HCT116 (cell line): ENCODE data around the gene SUFU. TPM values are rescaled to one million over a fixed set of nuclear protein-coding genes. Genes with fewer than 3 reads are reported as not detected.
A peak's percentile ranks its signal among the peaks of the same experiment; 100 is the strongest.

ENCODE experiments used
- ATAC-seq: fragments of 200-7000 bp; cut with Tn5 transposase; 2 replicates; pipeline ENCODE4 v1.9.1; 2020; ENCODE audit warnings: mild to moderate bottlenecking, moderate library complexity
- BruUV-seq: library from RNA; stranded (reverse); fragments of 400-500 nt; replicated peaks from 2 replicates; lab custom pipeline; 2021; lab: Mats Ljungman, UMichigan
- CTCF ChIA-PET: fragments of 300-600 bp; sonication (Branson Sonifier 250); formaldehyde crosslinking; loops from one replicate; lab custom pipeline; 2021; ENCODE audit warnings: antibody characterized with exemption; lab: Charles Lee
- POLR2A ChIA-PET: fragments of 300-600, 350-600 bp; sonication (Branson Sonifier 250); formaldehyde crosslinking; loops from one replicate; lab custom pipeline; 2021; ENCODE audit warnings: antibody characterized with exemption; lab: Charles Lee
- RAD21 ChIA-PET, 2 experiments: fragments of 300-600 bp; sonication (Branson Sonifier 250); formaldehyde crosslinking; loops; one replicate each; lab custom pipeline; 2023; ENCODE audit warnings: low total read pairs in 2 of 2; ENCODE audit not compliant: uncharacterized antibody in 2 of 2, unreplicated experiment in 2 of 2, low non-redundant PET in 1 of 2; lab: Charles Lee
- DNase-seq: peaks from one replicate; pipeline ENCODE4 v3.0.0-alpha.2; 2010; ENCODE audit warnings: low read depth, low spot score
- H2AFZ ChIP-seq: fragments of 200-600 bp; shearing (Covaris generic), sonication (generic); 2 replicates; pipeline ENCODE4 v1.6.1; 2017; ENCODE audit warnings: low read depth, mixed run types, mixed read lengths, antibody characterized with exemption, low read length; ENCODE audit not compliant: poor library complexity, severe bottlenecking
- H3K27ac ChIP-seq: 2 replicates; pipeline ENCODE4 v1.5.1; 2012; ENCODE audit warnings: low read depth, low read length
- H3K27me3 ChIP-seq: fragments of 200-600 bp; sonication (generic); 2 replicates; pipeline ENCODE4 v1.6.1; 2016; ENCODE audit warnings: mixed run types, low read length, mixed read lengths; ENCODE audit not compliant: insufficient read depth
- H3K36me3 ChIP-seq, 2 experiments: fragments of 200-500 bp in 1 of 2; fragments of 200-600 bp in 1 of 2; sonication (Bioruptor generic) in 1 of 2; sonication (generic) in 1 of 2; 2 replicates each; pipeline versions ENCODE4 v1.5.1 to v1.6.1; 2014 to 2016; ENCODE audit warnings: low read length in 2 of 2, inconsistent platforms in 1 of 2, mixed read lengths in 1 of 2, mixed run types in 1 of 2; ENCODE audit not compliant: insufficient read depth in 2 of 2, control insufficient read depth in 1 of 2
- H3K4me1 ChIP-seq, 2 experiments: fragments of 200-600 bp in 1 of 2; sonication (generic) in 1 of 2; 2 replicates each; pipeline versions ENCODE4 v1.5.1 to v1.6.1; 2012 to 2017; ENCODE audit warnings: low read length in 2 of 2, inconsistent platforms in 1 of 2, mild to moderate bottlenecking in 1 of 2, mixed read lengths in 1 of 2, mixed run types in 1 of 2, moderate library complexity in 1 of 2; ENCODE audit not compliant: insufficient read depth in 2 of 2, control insufficient read depth in 1 of 2
- H3K4me2 ChIP-seq: fragments of 200-600 bp; sonication (generic); 2 replicates; pipeline ENCODE4 v1.6.1; 2017; ENCODE audit warnings: mixed run types, low read length, mixed read lengths
- H3K4me3 ChIP-seq, 2 experiments: fragments of 200-600 bp in 1 of 2; sonication (generic) in 1 of 2; replicated peaks in 1 of 2; 2 replicates each; pipeline ENCODE4 v1.5.1; 2011 to 2016; ENCODE audit warnings: low read length in 2 of 2, control low read depth in 1 of 2, low read depth in 1 of 2, mild to moderate bottlenecking in 1 of 2, mixed read lengths in 1 of 2, mixed run types in 1 of 2
- H3K79me2 ChIP-seq: fragments of 200-600 bp; sonication (generic); 2 replicates; pipeline ENCODE4 v1.6.1; 2017; ENCODE audit warnings: mild to moderate bottlenecking, mixed run types, low read length, moderate library complexity, mixed read lengths; ENCODE audit not compliant: insufficient read depth
- H3K9ac ChIP-seq: fragments of 200-600 bp; sonication (generic); 2 replicates; pipeline ENCODE4 v1.6.1; 2016; ENCODE audit warnings: low read length, mixed read lengths
- H3K9me2 ChIP-seq: fragments of 200-600 bp; sonication (generic), shearing (Covaris generic); 2 replicates; pipeline ENCODE4 v1.6.1; 2017; ENCODE audit warnings: mixed run types, mild to moderate bottlenecking, moderate library complexity; ENCODE audit not compliant: insufficient read depth
- H3K9me3 ChIP-seq, 2 experiments: fragments of 200-500 bp in 1 of 2; fragments of 200-600 bp in 1 of 2; sonication (Bioruptor generic) in 1 of 2; sonication (generic) in 1 of 2; 2 replicates each; pipeline ENCODE4 v1.6.1; 2014 to 2017; ENCODE audit warnings: low read length in 2 of 2, mixed read lengths in 2 of 2, inconsistent platforms in 1 of 2, low read depth in 1 of 2, mild to moderate bottlenecking in 1 of 2, mixed run types in 1 of 2, moderate library complexity in 1 of 2; ENCODE audit not compliant: control insufficient read depth in 1 of 2, insufficient read depth in 1 of 2
- H4K20me1 ChIP-seq: fragments of 200-600 bp; sonication (generic), shearing (Covaris generic); 2 replicates; pipeline ENCODE4 v1.6.1; 2017; ENCODE audit warnings: mixed run types, mild to moderate bottlenecking, moderate library complexity; ENCODE audit not compliant: insufficient read depth
- EGR1 ChIP-seq: IDR thresholded peaks from 2 replicates; pipeline ENCODE4 v1.6.1; 2012; ENCODE audit warnings: low read depth
- EZH2 ChIP-seq: fragments of 200-600 bp; sonication (generic); IDR thresholded peaks from 2 replicates; pipeline ENCODE4 v1.6.1; 2017; ENCODE audit warnings: antibody characterized with exemption, mixed run types
- EZH2phosphoT487 ChIP-seq: fragments of 200-600 bp; IDR thresholded peaks from 2 replicates; pipeline ENCODE4 v1.6.1; 2018; ENCODE audit warnings: antibody characterized with exemption, borderline replicate concordance
- MAX ChIP-seq: IDR thresholded peaks from 2 replicates; pipeline ENCODE4 v1.6.1; 2012
- POLR2A ChIP-seq: IDR thresholded peaks from 2 replicates; pipeline ENCODE4 v1.7.0; 2011; ENCODE audit warnings: borderline replicate concordance; ENCODE audit not compliant: insufficient read depth, insufficient read length; ENCODE audit errors: extremely low read depth
- POLR2AphosphoS5 ChIP-seq: IDR thresholded peaks from 2 replicates; pipeline ENCODE4 v1.6.1; 2011; ENCODE audit warnings: mild to moderate bottlenecking, low read depth, low read length, moderate library complexity
- RAD21 ChIP-seq: IDR thresholded peaks from 2 replicates; pipeline ENCODE4 v1.6.1; 2012; ENCODE audit warnings: low read depth, mild to moderate bottlenecking
- REST ChIP-seq: IDR thresholded peaks from 2 replicates; pipeline ENCODE4 v1.6.1; 2012; ENCODE audit warnings: low read depth
- TCF7L2 ChIP-seq: IDR thresholded peaks from 2 replicates; pipeline ENCODE4 v1.7.0; 2011; ENCODE audit warnings: borderline replicate concordance, inconsistent platforms; ENCODE audit not compliant: insufficient read depth, insufficient read length; ENCODE audit errors: extremely low read depth
- YY1 ChIP-seq: IDR thresholded peaks from 2 replicates; pipeline ENCODE4 v1.6.1; 2011; ENCODE audit warnings: low read length, low read depth, moderate library complexity, mild to moderate bottlenecking; ENCODE audit not compliant: insufficient replicate concordance; ENCODE audit errors: extremely low read depth
- ZFX ChIP-seq: fragments of 450-650 bp; IDR thresholded peaks from 2 replicates; pipeline ENCODE4 v1.6.1; 2017
- intact Hi-C: fragments of 100-400 bp; cut with micrococcal nuclease; formaldehyde crosslinking; loops from 2 replicates; pipeline ENCODE4 v1.10.0; 2022
- total RNA-seq: library from RNA; stranded (reverse); gene quantifications from one replicate; pipeline ENCODE4 v1.2.1, GENCODE V29; 2021; ENCODE audit not compliant: unreplicated experiment

SUFU gene
- total RNA-seq, 1 experiment from 2014 or later: 18.8 TPM

- DNase-seq (peak; percentile 29), ATAC-seq (no peak)
- Histone ChIP-seq H3K9me3 (no peaks in the 10 kb centered on the region), H3K4me2 (peak overlapping the region; percentile 95), H4K20me1 (no peaks in the 10 kb centered on the region; the same call in 1 of the 2 replicates), H3K4me3 (peak overlapping the region; percentile 79 to 97), H3K4me1 (peaks cover 17 to 42% of the 10 kb centered on the region in 2 experiments), H3K9me2 (no peaks in the 10 kb centered on the region), H3K27me3 (no peaks in the 10 kb centered on the region), H3K27ac (peak overlapping the region; percentile 86), H3K9ac (peak overlapping the region; percentile 67), H3K36me3 (peaks cover 2 to 6% of the 10 kb centered on the region in 2 experiments; a peak in 1 of 4 replicates), H3K79me2 (peaks cover 36% of the 10 kb centered on the region), H2AFZ (no peak overlapping the region)
- CTCF ChIA-PET: interaction anchor here (1.0 to 1.8 kb wide), 3 partner anchors 10 to 46 kb away, joined by 3 to 4 read pairs (median 4); no protein-coding TSS in a partner anchor
- TSS peak; percentile 32 for BruUV-seq
- intact Hi-C loops: loop anchor here (2.0 to 5.0 kb wide), 2 partner anchors 38 to 1581 kb away; partner anchors contain the start of gene KAZALD1
- TF ChIP-seq EZH2phosphoT487 (no peak), YY1 (peak; percentile 82)
- POLR2A ChIA-PET: interaction anchor here (0.7 to 1.1 kb wide), 3 partner anchors 16 to 769 kb away, joined by 3 to 7 read pairs (median 3); no protein-coding TSS in a partner anchor
- RAD21 ChIA-PET: no interaction called here
Measured at GRCh38 chr10:102642736-102643335, 139.1 kb downstream of the SUFU start.

GRCh38 chr10:102643336-102644065 lies 139.7 kb downstream of the SUFU start:
- Histone ChIP-seq H3K27me3 (no peaks in the 10 kb centered on the region), H3K4me3 (peak overlapping the region; percentile 79 to 97), H3K4me2 (peak overlapping the region; percentile 95), H3K9me2 (no peaks in the 10 kb centered on the region), H3K9ac (peak overlapping the region; percentile 67), H3K36me3 (peaks cover 2 to 11% of the 10 kb centered on the region in 2 experiments; a peak in 1 of 4 replicates), H3K4me1 (peaks cover 17 to 43% of the 10 kb centered on the region in 2 experiments), H3K9me3 (no peaks in the 10 kb centered on the region), H3K79me2 (peaks cover 43% of the 10 kb centered on the region), H2AFZ (no peak overlapping the region), H4K20me1 (no peaks in the 10 kb centered on the region; the same call in 1 of the 2 replicates), H3K27ac (peak overlapping the region; percentile 86)
- CTCF ChIA-PET: interaction anchor here (1.1 to 1.8 kb wide), 2 partner anchors 26 to 29 kb away, joined by 4 read pairs; no protein-coding TSS in a partner anchor
- RAD21 ChIA-PET: interaction anchor here in 1 of 2 experiments (1.3 kb wide), 1 partner anchor 39 kb away, joined by 4 read pairs; no protein-coding TSS in a partner anchor
- ATAC-seq: peak; percentile 20
- POLR2A ChIA-PET: interaction anchor here (1.4 kb wide), 2 partner anchors 14 to 37 kb away, joined by 3 to 5 read pairs; no protein-coding TSS in a partner anchor
- intact Hi-C loops: loop anchor here (2.0 to 5.0 kb wide), 3 partner anchors 39 to 1581 kb away; partner anchors contain the start of genes ARL3, KAZALD1 and SFXN2
- peak; percentile 38 for DNase-seq
- no TSS peak for BruUV-seq
- TF ChIP-seq POLR2AphosphoS5 (peak; percentile 86), EGR1 (no peak), MAX (no peak), RAD21 (no peak), POLR2A (peak; percentile 32), ZFX (no peak), REST (no peak), YY1 (peak; percentile 36), EZH2 (no peak), TCF7L2 (no peak)
